GM23248 (cell line): ENCODE data around the gene SPTB. TPM values are rescaled to one million over a fixed set of nuclear protein-coding genes. Genes with fewer than 3 reads are reported as not detected.

Experiments
- DNase-seq: peaks from one replicate; pipeline ENCODE4 v3.0.0-alpha.2; 2015
- H2AFZ ChIP-seq: fragments of 200-600 bp; sonication (generic); 2 replicates; pipeline ENCODE4 v1.6.1; 2016; ENCODE audit warnings: antibody characterized with exemption
- H3F3A ChIP-seq: fragments of 200-600 bp; sonication (generic); 2 replicates; pipeline ENCODE4 v1.6.1; 2016; ENCODE audit warnings: mild to moderate bottlenecking, antibody characterized with exemption, mixed run types; ENCODE audit not compliant: insufficient read depth
- H3K27ac ChIP-seq: fragments of 200-600 bp; sonication (generic); 2 replicates; pipeline ENCODE4 v1.5.1; 2016; ENCODE audit warnings: mild to moderate bottlenecking
- H3K27me3 ChIP-seq: fragments of 200-600 bp; sonication (generic); replicated peaks from 2 replicates; pipeline ENCODE4 v1.6.1; 2016; ENCODE audit warnings: mild to moderate bottlenecking; ENCODE audit not compliant: insufficient read depth
- H3K36me3 ChIP-seq: fragments of 200-600 bp; sonication (generic); 2 replicates; pipeline ENCODE4 v1.6.1; 2016; ENCODE audit warnings: low read depth, mild to moderate bottlenecking
- H3K4me1 ChIP-seq: fragments of 200-600 bp; sonication (generic); 2 replicates; pipeline ENCODE4 v1.6.1; 2016; ENCODE audit warnings: mild to moderate bottlenecking; ENCODE audit not compliant: insufficient read depth
- H3K4me2 ChIP-seq: fragments of 200-600 bp; sonication (generic); one replicate; pipeline ENCODE4 v1.6.1; 2016; ENCODE audit warnings: mild to moderate bottlenecking; ENCODE audit not compliant: unreplicated experiment
- H3K4me3 ChIP-seq: fragments of 200-600 bp; sonication (generic); 2 replicates; pipeline ENCODE4 v1.5.1; 2016; ENCODE audit warnings: mild to moderate bottlenecking
- H3K79me2 ChIP-seq: fragments of 200-600 bp; sonication (generic); 2 replicates; pipeline ENCODE4 v1.6.1; 2016; ENCODE audit warnings: mild to moderate bottlenecking; ENCODE audit not compliant: insufficient read depth
- H3K9ac ChIP-seq: fragments of 200-600 bp; sonication (generic); 2 replicates; pipeline ENCODE4 v1.6.1; 2016; ENCODE audit warnings: mild to moderate bottlenecking
- H3K9me2 ChIP-seq: fragments of 200-600 bp; sonication (generic); 2 replicates; pipeline ENCODE4 v1.6.1; 2016; ENCODE audit warnings: mixed run types, mild to moderate bottlenecking, moderate library complexity; ENCODE audit not compliant: insufficient read depth
- H3K9me3 ChIP-seq: fragments of 200-600 bp; sonication (generic); one replicate; pipeline ENCODE4 v1.6.1; 2017; ENCODE audit warnings: low read depth
- H4K20me1 ChIP-seq: fragments of 200-600 bp; sonication (generic); 2 replicates; pipeline ENCODE4 v1.6.0; 2016; ENCODE audit not compliant: insufficient read depth
- EZH2 ChIP-seq: fragments of 200-600 bp; sonication (generic); IDR thresholded peaks from 2 replicates; pipeline ENCODE4 v1.6.1; 2018; ENCODE audit warnings: antibody characterized with exemption, mild to moderate bottlenecking; ENCODE audit not compliant: insufficient read depth, poor library complexity, severe bottlenecking
- EZH2phosphoT487 ChIP-seq: fragments of 200-600 bp; sonication (generic); IDR thresholded peaks from 2 replicates; pipeline ENCODE4 v1.6.1; 2018; ENCODE audit warnings: antibody characterized with exemption, moderate library complexity, mild to moderate bottlenecking, low read depth; ENCODE audit not compliant: insufficient read depth
- WGBS, 2 experiments: methylation state at CpG; one replicate each; pipeline ENCODE4 v1.1.6; 2015 to 2017; ENCODE audit warnings: low lambda C conversion rate in 2 of 2, low coverage in 1 of 2; ENCODE audit errors: missing lambda C conversion rate in 2 of 2; 5-methylcytosine and 5-hydroxymethylcytosine counted together
- in situ Hi-C: fragments of 300-500 bp; cut with MboI; formaldehyde crosslinking; loops from 2 replicates; pipeline ENCODE4 v1.15.0; 2020
- polyA plus RNA-seq: library from polyadenylated mRNA; unstranded; fragments of >200 nt; fragmentation: Nextera tagmentation; extraction: Ambion mirVana; gene quantifications from 2 replicates; pipeline ENCODE4 v1.2.1, GENCODE V29; 2016
- total RNA-seq: library from RNA; depleted of rRNA; stranded (reverse); fragments of >200 nt; shearing (Covaris generic); gene quantifications from 2 replicates; pipeline ENCODE4 v1.2.3, GENCODE V29; 2014

Gene SPTB
- total and polyA plus RNA-seq, 2 experiments from 2014 or later, result 0.06 to 0.11 TPM

DNA sequence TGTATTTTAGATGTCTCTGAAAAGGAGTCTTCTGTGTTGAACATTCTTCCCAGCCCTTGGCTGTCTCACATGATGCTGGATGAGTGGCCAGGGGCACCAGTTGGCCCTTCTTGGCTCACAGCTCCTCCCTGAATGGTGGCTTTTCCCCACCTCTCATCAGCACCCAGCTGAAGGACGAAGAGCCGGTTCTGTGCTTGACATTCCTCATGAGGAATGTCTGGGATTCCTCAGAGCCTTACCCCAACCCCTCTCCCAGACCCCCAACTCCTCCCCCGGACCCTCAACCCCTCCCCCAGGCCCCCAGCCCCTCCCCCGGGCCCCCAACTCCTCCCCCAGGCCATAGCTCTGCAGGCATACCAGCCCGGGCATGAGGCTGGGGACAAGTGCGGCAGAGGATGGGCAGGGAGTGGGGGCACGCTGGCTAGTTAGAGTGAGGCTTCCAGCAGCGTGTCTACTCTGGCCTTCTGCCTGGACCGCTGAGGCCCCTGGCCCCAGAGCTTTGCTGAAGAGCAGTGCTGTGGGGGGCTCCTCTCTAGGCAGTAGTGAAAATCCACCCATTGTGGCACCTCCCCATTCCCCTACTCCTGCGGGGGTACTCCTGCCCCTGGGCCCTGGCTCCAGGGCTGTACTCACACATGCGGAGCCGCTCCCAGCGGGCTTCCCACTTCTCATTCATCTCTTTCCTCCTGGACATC, 111.2 kb downstream of the SPTB start:
- in situ Hi-C loops, result no loop called here
- 64 to 69% methylated on average over 11 to 13 of the region's 13 CpGs for WGBS, 2 experiments

DNA sequence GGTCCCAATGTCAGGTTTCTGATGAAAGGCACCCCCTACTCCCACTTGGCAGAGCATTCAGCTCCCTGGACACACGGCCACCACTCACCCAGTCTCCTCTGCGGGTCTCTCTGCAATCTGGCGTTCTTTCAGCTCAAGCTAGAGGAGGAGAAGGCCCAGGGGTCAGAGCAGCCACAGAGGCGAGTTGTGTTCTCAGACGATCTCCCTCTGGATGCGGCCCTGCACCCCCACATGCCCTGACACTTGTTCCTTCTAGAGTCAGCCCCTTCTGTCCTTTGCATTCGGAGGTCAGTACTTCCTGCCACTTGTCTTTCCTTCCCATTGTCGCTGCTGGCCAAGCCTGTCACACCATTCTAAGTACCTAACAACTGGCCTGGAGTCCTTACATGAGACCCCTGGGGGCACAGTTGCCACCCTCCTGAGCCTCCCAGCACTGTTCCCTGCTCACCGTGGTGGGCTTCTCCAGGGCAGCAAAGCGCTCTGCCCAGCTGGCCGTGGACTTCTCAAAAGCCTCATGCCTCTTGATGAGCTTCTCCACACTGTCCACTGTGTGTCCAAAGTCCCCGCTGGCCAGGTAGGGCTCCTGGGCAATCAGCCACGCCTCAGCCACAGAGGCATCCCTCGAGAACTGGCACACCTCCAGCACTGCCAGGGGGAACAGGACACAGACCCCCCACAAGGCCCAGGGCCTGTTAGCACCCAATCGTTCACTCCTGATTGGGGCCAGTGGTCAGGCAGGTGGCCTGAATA, 112.3 kb downstream of the SPTB start:
- WGBS, 2 experiments, result 80 to 81% methylated on average over 15 of the region's 15 CpGs
- H3K4me1 ChIP-seq, result peaks cover 6% of the 10 kb centered on the region
- no peaks in the 10 kb centered on the region for H3K27me3 ChIP-seq
- H3K36me3 ChIP-seq, result no peaks in the 10 kb centered on the region
- H3F3A ChIP-seq, result peaks cover 7% of the 10 kb centered on the region; the same call in 1 of the 2 replicates
- no peak for DNase-seq
- H3K4me2 ChIP-seq, result no peak overlapping the region
- no peaks in the 10 kb centered on the region for H4K20me1 ChIP-seq
- H2AFZ ChIP-seq, result no peak overlapping the region
- H3K4me3 ChIP-seq, result no peak overlapping the region
- in situ Hi-C loops, result no loop called here
- H3K9ac ChIP-seq, result no peak overlapping the region
- no peaks in the 10 kb centered on the region for H3K9me2 ChIP-seq
- no peak overlapping the region for H3K27ac ChIP-seq
- TF ChIP-seq EZH2 (no peak), EZH2phosphoT487 (no peak)
- H3K79me2 ChIP-seq, result no peaks in the 10 kb centered on the region
- H3K9me3 ChIP-seq, result no peaks in the 10 kb centered on the region

More for the DNA sequence above, 111.2 kb downstream of the SPTB start:
- Histone ChIP-seq H3F3A (peaks cover 7% of the 10 kb centered on the region; the same call in 1 of the 2 replicates), H3K79me2 (no peaks in the 10 kb centered on the region), H3K4me2 (no peak overlapping the region), H3K9ac (no peak overlapping the region), H3K4me1 (peaks cover 5% of the 10 kb centered on the region), H2AFZ (no peak overlapping the region), H3K27me3 (no peaks in the 10 kb centered on the region), H3K27ac (no peak overlapping the region), H3K9me2 (no peaks in the 10 kb centered on the region), H3K9me3 (no peaks in the 10 kb centered on the region), H4K20me1 (no peaks in the 10 kb centered on the region), H3K4me3 (no peak overlapping the region), H3K36me3 (no peaks in the 10 kb centered on the region)
- DNase-seq, result no peak
- TF ChIP-seq EZH2 (no peak), EZH2phosphoT487 (no peak)

DNA sequence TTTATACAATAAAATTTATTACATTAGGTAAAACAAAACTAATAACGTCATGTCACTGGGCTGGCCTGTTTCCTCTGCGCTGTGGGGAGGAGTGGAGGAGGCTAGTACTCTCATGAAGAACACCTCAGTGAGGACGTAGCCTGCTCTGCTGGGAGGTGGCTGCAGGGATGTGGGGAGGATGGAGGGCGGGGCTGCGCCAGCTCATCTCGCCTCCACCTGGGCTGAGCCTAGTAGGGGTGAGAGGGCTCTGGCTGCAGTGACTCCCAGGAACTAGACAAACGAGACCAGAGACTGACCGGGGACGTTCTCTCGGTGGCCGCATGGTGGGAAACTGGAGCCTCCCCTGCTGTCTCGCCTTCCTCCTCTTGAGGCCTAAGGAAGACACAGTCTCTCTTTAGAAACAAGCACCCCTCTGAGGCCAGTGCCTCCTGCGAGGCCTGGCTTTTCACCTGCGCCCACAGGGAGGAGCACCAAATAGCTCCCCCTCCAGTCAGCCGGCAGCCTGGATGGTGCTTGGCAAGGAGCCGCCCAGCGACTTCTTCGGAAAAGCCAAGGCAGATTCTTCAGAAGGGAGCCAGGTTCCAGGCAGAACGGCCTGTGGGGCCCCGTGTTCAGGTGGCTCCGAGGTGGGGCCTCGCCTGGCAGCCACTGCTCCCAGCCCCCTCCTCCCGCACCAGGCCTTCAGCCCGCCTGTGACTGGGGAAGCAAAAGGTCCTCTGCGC, 113.1 kb downstream of the SPTB start:
- H4K20me1 ChIP-seq, result no peaks in the 10 kb centered on the region
- no peaks in the 10 kb centered on the region for H3K79me2 ChIP-seq
- H3K27me3 ChIP-seq, result no peaks in the 10 kb centered on the region
- no peak overlapping the region for H3K27ac ChIP-seq
- H3K36me3 ChIP-seq, result no peaks in the 10 kb centered on the region
- H3K9me2 ChIP-seq, result no peaks in the 10 kb centered on the region
- DNase-seq, result no peak
- no peak overlapping the region for H3K9ac ChIP-seq
- no peak overlapping the region for H3K4me2 ChIP-seq
- TF ChIP-seq EZH2phosphoT487 (no peak), EZH2 (no peak)
- in situ Hi-C loops, result no loop called here
- H3F3A ChIP-seq, result peaks cover 12% of the 10 kb centered on the region
- H3K9me3 ChIP-seq, result no peaks in the 10 kb centered on the region
- H3K4me3 ChIP-seq, result no peak overlapping the region
- H2AFZ ChIP-seq, result no peak overlapping the region
- peaks cover 14% of the 10 kb centered on the region for H3K4me1 ChIP-seq
- 78% methylated on average over 20 to 25 of the region's 25 CpGs for WGBS, 2 experiments

DNA sequence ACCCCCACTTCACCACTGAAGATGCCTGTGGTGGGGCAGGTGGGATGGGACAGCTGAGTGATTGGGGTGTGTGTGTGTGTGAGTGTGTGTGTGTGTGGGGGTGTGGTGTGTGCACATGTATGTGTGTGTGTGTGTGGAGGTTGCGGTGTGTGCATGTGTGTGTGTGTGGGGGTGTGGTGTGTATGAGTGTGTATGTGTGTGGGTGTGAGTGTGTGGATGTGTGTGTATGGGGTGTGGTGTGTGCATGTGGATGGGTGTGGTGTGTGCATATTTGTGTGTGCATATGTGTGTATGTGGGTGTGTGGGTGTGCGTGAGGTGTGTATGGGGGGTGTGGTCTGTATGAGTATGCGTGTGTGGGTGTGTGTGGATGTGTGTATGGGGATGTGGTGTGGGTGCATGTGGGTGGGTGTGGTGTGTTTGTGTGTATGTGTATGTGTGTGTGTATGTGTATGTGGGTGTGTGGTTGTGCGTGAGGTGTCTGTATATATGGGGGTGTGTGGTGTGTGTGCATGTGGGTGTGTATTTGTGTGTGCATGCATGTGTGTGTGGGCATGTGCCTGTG, 113.9 kb downstream of the SPTB start:
- Histone ChIP-seq H3K9me2 (no peaks in the 10 kb centered on the region), H4K20me1 (no peaks in the 10 kb centered on the region), H3K4me1 (peaks cover 18% of the 10 kb centered on the region), H2AFZ (no peak overlapping the region), H3K4me3 (no peak overlapping the region), H3K4me2 (no peak overlapping the region), H3K9ac (no peak overlapping the region), H3F3A (peaks cover 20% of the 10 kb centered on the region), H3K27ac (no peak overlapping the region), H3K9me3 (no peaks in the 10 kb centered on the region), H3K36me3 (no peaks in the 10 kb centered on the region), H3K27me3 (no peaks in the 10 kb centered on the region), H3K79me2 (no peaks in the 10 kb centered on the region)
- TF ChIP-seq EZH2, result no peak
- TF ChIP-seq EZH2phosphoT487, result no peak
- in situ Hi-C loops, result no loop called here
- WGBS, 2 experiments, result 91 to 95% methylated on average over 4 of the region's 4 CpGs
- no peak for DNase-seq
